HFFc6 (cell line): ENCODE results near the gene PKDREJ. TPM values are rescaled to one million over a fixed set of nuclear protein-coding genes. Genes with fewer than 3 reads are reported as not detected.

Source experiments
- DNase-seq: peaks from one replicate; pipeline ENCODE4 v3.0.0-alpha.2; 2018
- H3K27ac Mint-ChIP-seq: 2 replicates; pipeline ENCODE4 v1.8.0; 2020; ENCODE audit warnings: mild to moderate bottlenecking, mixed read lengths
- H3K27me3 Mint-ChIP-seq: 2 replicates; pipeline ENCODE4 v1.8.0; 2021; ENCODE audit warnings: mild to moderate bottlenecking, moderate library complexity, mixed read lengths; ENCODE audit not compliant: insufficient read depth
- H3K36me3 Mint-ChIP-seq: 2 replicates; pipeline ENCODE4 v1.8.0; 2021; ENCODE audit warnings: low read depth, mixed read lengths
- H3K4me1 Mint-ChIP-seq: 2 replicates; pipeline ENCODE4 v1.8.0; 2020; ENCODE audit warnings: low read depth, mixed read lengths
- H3K4me3 Mint-ChIP-seq: 2 replicates; pipeline ENCODE4 v1.8.0; 2020; ENCODE audit warnings: mild to moderate bottlenecking, moderate library complexity, mixed read lengths
- H3K9me3 Mint-ChIP-seq: 2 replicates; pipeline ENCODE4 v1.8.0; 2020; ENCODE audit warnings: mild to moderate bottlenecking, mixed read lengths
- total RNA-seq, 6 experiments: library from RNA; stranded (reverse); fragmentation: NEBNext Ultra II Directional; extraction: Animal tissue kit (Norgen Biotek cat#: 25700); gene quantifications; 2 replicates in 1 of 6; 3 replicates in 5 of 6; pipeline ENCODE4 v1.2.3, GENCODE V29; 2021
- TF ChIP-seq, protein P1 (sequence below): fragments of 200-600 bp; sonication (generic); IDR thresholded peaks from 2 replicates; pipeline ENCODE4 v1.5.0; 2021; ENCODE audit warnings: antibody characterized with exemption, mild to moderate bottlenecking

PKDREJ gene
- total RNA-seq, 6 experiments from 2014 or later: not detected

DNA sequence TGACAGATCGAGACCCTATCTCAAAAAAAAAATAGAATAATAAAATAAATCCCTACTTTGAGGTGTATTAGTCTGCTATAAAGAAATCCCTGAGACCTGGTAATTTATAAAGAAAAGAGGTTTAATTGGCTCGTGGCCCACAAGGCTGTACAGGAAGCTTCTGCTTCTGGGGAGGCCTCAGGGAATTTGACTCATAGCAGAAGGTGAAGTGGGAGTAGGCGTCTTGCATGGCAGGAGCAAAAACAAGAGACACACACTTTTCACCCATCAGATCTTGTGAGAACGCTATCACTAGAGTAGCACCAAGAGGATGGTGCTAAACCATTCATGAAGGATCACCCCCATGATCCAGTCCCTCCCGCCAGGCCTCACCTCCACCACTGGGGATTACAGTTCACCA, 42.2 kb downstream of the PKDREJ start:
- Mint-ChIP-seq H3K27me3 (no peaks in the 10 kb centered on the region; the same call in 1 of the 2 replicates), H3K9me3 (no peaks in the 10 kb centered on the region), H3K4me1 (peaks cover 6% of the 10 kb centered on the region; the same call in 1 of the 2 replicates), H3K36me3 (peaks cover 35% of the 10 kb centered on the region), H3K27ac (no peak overlapping the region), H3K4me3 (no peak overlapping the region)
- TF ChIP-seq, protein P1, sequence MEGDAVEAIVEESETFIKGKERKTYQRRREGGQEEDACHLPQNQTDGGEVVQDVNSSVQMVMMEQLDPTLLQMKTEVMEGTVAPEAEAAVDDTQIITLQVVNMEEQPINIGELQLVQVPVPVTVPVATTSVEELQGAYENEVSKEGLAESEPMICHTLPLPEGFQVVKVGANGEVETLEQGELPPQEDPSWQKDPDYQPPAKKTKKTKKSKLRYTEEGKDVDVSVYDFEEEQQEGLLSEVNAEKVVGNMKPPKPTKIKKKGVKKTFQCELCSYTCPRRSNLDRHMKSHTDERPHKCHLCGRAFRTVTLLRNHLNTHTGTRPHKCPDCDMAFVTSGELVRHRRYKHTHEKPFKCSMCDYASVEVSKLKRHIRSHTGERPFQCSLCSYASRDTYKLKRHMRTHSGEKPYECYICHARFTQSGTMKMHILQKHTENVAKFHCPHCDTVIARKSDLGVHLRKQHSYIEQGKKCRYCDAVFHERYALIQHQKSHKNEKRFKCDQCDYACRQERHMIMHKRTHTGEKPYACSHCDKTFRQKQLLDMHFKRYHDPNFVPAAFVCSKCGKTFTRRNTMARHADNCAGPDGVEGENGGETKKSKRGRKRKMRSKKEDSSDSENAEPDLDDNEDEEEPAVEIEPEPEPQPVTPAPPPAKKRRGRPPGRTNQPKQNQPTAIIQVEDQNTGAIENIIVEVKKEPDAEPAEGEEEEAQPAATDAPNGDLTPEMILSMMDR: no peak
- no peak for DNase-seq

DNA sequence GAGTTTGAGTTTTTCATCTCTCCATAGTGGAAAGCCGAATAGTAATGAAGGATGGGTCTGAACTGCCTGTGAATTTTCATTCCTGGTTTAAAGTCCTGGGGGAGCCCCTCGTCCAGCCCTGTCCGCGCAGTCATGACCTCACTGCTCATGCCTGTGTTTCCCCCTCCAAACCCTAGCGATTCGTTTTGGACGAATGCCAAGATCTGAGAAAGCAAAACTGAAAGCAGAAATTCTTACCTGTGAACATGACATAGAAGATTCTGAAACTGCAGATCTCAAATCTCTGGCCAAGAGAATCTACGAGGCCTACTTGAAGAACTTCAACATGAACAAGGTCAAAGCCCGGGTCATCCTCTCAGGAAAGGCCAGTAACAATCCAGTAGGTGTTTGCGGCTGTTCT, 43.5 kb downstream of the PKDREJ start:
- Mint-ChIP-seq H3K4me1 (peaks cover 6% of the 10 kb centered on the region; the same call in 1 of the 2 replicates), H3K27me3 (no peaks in the 10 kb centered on the region; the same call in 1 of the 2 replicates), H3K27ac (no peak overlapping the region), H3K36me3 (peaks cover 33% of the 10 kb centered on the region), H3K4me3 (no peak overlapping the region), H3K9me3 (no peaks in the 10 kb centered on the region)
- DNase-seq: no peak
- TF ChIP-seq, protein P1: no peak

DNA sequence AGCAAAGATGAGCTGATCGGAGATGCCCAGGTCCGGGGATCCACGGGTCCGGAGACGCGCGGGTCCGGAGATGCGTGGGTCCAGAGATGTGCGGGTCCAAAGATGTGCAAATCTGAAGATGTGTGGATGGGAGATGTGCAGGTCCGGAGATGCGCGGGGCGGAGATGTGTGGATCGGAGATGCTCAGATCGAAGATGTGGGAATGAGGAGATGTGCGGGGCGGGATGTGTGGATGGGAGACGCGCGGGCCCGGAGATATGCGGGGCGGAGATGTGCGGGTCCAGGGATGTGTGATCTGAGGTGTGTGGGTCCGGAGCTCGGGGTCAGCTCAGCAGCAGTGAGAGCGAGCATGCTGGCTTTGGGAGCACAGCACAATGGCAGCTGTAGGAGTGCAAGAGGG, 48.5 kb downstream of the PKDREJ start:
- H3K9me3 Mint-ChIP-seq: peaks cover 13% of the 10 kb centered on the region
- no peaks in the 10 kb centered on the region for H3K4me1 Mint-ChIP-seq
- DNase-seq: no peak
- no peak overlapping the region for H3K27ac Mint-ChIP-seq
- H3K36me3 Mint-ChIP-seq: peaks cover 67% of the 10 kb centered on the region
- TF ChIP-seq, protein P1: no peak
- H3K27me3 Mint-ChIP-seq: no peaks in the 10 kb centered on the region; the same call in 1 of the 2 replicates
- no peak overlapping the region for H3K4me3 Mint-ChIP-seq

DNA sequence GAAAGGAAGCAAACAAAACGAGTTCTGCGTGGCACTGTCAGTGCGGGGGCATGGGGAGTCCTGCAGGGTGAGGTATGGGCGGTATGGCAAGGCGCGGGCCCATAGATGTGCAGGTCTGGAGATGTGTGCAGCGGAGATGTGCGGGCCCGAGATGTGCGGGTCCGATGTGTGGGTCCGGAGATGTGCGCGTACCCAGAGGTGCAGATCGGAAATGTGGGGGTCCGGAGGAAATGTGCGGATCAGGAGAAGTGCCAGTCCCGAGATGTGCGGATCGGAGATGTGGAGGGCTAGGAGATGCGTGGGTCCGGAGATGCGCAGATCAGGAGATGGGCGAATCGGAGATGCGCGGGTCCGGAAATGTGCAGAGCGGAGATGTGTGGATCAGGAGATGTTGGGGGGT, 49.0 kb downstream of the PKDREJ start:
- TF ChIP-seq, protein P1: no peak
- Mint-ChIP-seq H3K27ac (no peak overlapping the region), H3K4me1 (no peaks in the 10 kb centered on the region), H3K36me3 (peaks cover 67% of the 10 kb centered on the region), H3K9me3 (peaks cover 17% of the 10 kb centered on the region), H3K4me3 (no peak overlapping the region), H3K27me3 (no peaks in the 10 kb centered on the region; the same call in 1 of the 2 replicates)
- no peak for DNase-seq

DNA sequence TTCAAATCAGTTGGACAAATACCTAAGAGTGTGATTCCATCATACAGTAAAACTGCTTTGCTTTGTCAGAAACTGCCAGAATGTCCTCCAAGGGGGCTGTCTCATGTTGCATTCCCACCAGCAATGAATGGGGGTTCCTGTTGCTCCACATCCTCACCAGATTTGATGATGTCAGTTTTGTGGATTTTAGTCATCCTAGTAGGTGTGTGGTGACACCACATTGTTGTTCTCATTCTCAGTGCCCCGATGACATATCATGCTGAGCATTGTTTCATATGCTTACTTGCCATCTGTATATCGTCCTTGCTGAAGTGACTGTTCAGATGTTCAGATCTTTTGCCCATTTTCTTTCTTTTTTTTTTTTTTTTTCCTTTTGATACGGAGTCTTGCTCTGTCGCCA, 50.1 kb downstream of the PKDREJ start:
- TF ChIP-seq, protein P1: no peak
- peaks cover 70% of the 10 kb centered on the region for H3K36me3 Mint-ChIP-seq
- DNase-seq: no peak
- no peak overlapping the region for H3K27ac Mint-ChIP-seq
- no peaks in the 10 kb centered on the region; the same call in 1 of the 2 replicates for H3K27me3 Mint-ChIP-seq
- no peak overlapping the region for H3K4me3 Mint-ChIP-seq
- peaks cover 26% of the 10 kb centered on the region for H3K9me3 Mint-ChIP-seq
- no peaks in the 10 kb centered on the region for H3K4me1 Mint-ChIP-seq

DNA sequence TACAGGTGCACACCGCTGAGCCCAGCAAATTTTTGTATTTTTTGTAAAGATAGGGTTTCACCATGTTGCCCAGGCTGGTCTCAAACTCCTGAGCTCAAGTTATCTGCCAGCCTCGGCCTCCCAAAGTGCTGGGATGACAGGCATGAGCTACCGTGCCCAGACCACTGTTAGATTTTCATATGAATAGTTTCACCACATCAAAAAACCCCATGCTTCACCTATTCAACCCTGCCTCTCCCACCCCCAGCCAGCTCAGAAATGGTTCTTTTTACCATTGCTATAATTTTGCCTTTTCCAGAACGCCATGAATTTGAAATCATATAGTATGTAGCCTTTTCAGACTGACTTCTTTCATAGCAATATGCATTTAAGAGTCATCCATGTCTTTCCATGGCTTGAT, 50.9 kb downstream of the PKDREJ start:
- Mint-ChIP-seq H3K4me1 (no peaks in the 10 kb centered on the region), H3K36me3 (peaks cover 70% of the 10 kb centered on the region), H3K4me3 (no peak overlapping the region), H3K27ac (no peak overlapping the region), H3K27me3 (no peaks in the 10 kb centered on the region; the same call in 1 of the 2 replicates), H3K9me3 (peaks cover 26% of the 10 kb centered on the region)
- DNase-seq: no peak
- TF ChIP-seq, protein P1: no peak
